GM19099 (cell line): ENCODE data around the gene GLI3.

ENCODE experiments used
- POLR2A ChIP-seq: IDR thresholded peaks from 3 replicates; pipeline ENCODE4 v1.6.1; 2011; ENCODE audit warnings: low read depth; ENCODE audit not compliant: insufficient read length; ENCODE audit errors: extremely low read depth

The GLI3 gene

DNA sequence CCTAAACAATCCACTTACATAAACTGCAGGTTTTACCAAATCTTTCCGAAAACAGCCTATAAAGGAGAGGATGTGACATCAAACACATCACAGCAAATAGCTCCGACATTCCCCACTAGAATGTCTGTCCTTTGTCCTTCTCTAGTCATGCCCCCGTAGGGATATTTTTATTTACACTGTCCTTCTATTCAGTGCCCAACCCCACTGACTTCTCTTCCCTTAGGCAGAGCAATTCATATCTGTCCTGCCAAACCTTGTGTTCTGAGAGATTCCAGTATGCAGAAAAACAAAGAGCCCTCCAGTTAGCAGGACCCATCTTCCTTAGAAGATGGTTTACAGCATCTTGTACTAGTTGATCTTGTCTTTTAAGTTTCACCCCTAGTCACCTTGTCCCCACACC lies 5.4 kb upstream of the GLI3 start:
- TF ChIP-seq POLR2A: no peak

DNA sequence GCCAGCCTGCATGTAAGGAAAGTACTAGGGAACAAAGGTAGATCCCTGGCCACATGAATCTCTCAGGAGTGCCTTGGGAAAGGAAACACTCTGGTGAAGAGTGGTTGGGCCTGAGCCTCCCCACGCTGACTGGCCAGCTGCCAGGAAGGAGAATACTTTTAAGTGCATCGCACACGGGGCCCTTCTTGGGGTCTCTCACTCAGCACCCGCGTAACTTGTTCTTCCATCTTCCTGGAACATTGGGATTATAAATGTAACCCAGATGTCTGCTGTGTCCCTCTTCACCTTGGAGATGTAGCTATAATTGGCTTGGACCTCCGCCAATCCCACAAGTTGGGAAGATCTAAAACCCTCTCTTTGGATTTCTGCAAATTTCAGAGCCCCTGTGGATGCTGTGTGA lies 4.4 kb upstream of the GLI3 start:
- TF ChIP-seq POLR2A: no peak

DNA sequence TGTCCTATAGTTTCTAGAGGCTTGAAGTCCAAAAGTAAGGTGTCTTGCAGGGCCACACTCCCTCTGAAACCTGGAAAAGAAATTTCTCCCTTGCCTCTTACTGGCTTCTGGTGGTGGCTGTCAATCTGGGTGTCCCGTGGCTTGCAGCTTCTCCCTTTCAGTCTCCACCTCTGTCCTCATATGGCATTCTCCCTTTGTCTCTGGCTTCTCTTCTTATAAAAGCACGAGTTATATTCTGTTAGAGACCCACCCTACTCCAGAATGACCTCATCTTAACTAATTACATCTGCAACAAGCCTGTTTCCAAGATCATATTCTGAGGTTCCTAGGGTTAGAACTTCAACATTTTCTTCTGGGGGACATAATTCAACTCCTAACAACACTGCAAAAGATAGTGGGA lies 3.4 kb upstream of the GLI3 start:
- no peak for TF ChIP-seq POLR2A

DNA sequence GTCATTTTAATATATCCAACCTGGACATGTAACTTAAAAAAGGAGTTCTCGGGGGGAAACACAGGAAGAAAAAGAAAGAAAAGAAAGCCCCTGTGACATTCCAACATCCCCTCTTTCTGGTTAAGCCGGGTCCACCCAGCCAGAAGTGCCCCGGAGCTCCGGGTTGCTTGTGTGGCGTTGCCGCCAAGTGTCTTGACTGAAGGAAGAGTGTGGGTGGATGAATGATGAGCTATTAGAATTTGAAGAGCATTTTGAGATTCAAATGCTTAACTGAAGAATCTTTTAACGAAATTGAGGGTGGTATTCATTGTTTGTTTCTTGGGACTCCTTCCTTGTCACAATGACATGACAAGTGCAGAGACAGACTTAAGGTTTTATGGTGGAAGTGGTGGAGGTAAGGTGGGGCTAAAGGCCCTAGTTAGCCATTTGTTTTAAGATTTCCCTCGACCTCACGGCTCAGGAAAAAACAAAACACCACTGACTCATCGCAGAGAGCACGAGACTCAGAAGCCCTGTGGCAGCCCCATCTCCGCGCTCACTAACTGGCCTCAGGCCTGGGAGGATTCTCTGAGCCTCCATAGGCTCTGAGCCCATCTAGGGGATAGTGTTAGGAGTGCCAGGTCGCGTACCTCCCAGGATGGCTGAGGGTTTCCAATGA lies 1.8 kb upstream of the GLI3 start:
- no peak for TF ChIP-seq POLR2A

DNA sequence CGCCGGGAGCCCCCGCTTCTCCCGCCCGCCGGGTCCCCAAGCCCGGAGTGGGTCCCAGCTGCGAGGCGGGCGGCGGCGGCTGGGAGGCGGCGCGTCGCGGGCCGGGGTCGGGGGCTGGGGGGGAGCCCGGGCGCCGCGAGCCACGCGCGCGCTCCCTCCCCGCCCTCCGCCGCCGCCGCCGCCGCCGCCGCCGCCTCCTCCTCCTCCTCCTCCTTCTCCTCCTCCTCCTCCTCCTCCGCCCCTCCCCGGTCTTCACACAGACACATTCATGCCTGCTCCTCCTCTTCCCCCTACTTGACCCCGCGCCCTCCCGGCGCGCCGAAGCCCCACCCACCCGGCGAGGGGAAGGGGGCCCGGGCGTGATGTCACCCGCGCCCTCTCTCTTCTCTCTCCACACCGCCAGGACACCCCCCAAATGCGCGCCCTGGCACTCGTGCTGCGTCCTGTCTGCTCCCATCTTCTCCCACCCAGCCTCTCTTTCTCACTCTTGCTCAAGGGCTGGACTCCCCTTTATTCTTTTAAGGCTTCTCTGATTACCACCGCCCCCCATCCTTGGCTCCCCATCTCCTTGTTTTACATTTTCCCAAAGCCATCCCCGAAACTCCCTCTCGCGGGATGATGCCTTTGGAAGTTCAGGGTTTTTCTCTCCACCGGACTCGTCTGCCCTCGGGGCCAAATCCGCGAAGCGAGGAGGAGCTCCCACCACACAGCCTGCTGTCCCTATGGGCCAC lies 967 bp upstream of the GLI3 start:
- TF ChIP-seq POLR2A: no peak

DNA sequence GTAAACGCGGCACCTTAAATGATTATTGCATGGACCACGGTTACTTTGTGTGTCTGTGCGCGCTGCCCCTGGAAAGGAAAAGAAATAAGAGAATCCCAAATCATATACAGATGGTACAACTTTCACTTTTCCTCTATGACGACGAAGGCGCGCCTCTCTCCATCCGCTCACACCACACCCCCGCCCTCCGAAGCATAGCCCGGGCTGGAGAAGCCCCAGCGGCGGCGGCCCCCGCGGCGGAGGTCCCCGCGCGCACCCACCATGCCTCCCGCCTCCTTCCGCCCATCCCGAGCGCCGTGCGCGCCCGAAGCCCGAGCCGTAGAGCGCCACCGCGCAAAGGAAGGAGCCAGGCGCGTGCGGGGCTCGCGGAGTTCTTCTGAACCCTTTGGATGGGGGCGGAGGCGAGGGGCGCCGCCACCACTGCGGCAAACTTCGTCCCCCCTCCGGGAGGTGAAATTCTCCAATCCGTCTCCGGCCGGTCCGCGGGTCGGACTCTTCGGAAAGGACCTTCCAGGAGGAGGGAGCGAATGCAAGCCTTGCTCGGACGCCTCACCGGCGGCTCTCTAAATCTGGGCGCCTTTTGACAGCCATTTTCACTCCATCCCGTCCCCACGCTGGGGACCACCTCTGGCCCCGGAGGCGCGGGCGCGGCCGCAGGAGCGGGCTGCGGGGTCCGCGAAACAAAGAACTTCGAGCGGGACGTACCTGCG lies 588 bp downstream of the GLI3 start:
- TF ChIP-seq POLR2A: no peak

DNA sequence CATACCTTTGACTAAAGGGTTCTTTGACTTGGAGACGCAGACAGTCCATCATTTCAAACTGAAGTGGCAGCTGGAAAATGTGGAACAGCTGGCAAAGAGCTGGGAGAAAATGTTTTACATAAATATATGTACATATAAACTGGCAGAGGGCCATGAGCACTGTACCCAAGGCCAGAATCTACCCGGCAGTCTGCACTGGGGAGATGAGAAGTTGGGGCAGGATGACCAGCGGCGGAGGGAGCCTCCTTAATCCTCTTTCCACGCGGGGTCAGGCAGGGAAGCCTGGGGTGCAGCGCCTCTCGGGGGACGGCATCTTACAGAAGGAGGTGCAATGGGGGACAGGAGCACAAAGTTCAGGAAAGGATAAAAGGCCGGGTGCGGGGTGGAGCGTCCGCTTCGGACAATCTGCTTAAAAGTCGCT lies 1.3 kb downstream of the GLI3 start:
- TF ChIP-seq POLR2A: no peak

DNA sequence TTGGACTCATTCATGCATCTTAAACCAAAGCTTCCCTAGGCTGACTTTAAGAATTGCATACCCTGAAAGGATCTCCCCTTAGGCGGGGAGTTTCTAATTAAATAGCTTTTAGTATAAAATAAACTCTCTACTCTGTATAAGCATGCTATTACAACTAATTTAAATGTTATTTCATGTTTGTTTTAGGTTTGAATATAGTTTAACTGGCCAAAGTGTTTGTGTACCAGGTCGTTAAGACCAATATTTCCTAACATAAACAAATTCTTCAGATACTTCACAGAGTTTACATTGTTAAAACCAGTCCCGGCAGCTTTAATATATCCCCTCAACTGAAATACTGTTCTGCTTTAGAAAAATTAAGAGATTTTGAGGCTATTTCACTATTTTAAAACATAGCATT lies 2.3 kb downstream of the GLI3 start:
- TF ChIP-seq POLR2A: no peak

DNA sequence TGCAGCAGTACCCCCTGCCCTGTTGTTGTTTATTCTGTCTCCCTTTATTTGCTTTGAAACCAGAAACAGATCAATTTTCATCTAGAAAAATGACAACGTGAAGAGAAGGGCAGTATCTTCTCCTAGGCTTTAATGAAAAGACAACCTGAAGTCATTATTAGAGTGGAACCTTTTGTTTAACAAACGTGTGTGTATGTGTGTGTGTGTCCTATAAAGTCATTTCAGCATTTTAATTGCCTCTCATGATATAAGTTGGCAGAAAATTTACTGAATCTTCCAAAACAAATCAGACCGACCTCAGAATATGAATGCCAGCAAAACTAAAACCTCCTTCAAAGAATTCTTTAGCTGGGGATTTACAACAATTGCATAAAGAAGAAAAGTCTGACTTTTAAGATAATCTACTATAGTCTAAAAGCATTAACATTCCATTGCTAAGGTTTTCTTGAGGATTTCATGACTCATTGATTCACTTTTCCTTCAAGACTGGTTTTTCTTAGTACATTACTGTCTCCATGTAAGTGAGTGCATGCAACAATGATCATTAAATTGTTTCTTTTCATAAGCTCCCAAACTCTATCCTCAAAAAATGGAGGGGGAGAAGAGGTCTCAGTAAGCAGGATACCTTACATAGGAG lies 3.2 kb downstream of the GLI3 start:
- no peak for TF ChIP-seq POLR2A

DNA sequence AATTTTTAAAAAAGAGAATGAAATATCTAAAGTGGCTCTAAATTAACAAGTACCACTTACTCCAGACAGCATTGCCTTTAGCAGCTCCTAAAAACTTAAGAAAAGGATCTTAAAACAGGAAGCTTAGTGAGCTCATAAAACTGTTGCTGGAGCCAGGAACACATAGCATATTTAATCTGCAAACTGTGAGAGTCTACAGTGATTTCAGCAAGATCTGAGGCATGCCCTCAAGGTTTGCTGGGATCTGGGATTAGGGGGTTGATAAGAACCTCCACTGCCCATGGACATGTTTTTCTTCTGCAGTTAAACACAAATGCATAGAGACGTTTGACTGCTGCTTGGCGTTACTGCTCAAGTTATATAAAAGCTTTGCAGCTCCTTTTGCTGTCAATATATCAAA lies 3.8 kb downstream of the GLI3 start:
- no peak for TF ChIP-seq POLR2A

DNA sequence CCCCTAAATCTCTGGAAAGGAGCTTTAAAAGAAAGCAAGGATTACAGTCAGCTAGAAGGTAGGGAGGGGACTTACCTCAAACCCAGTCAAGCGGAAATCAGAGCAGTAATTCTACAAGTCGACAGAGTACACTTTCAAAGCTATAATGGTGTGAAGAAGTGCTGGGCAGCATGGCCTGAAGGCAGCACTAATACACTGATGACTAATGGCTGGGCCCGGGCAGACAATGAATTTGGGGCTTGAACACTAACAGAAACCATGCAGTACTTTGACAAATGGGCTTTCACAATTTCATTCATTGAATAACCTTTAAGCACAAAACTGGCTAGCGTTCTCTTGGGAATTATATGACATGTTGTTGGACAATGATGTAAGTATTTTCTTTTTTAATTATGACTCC lies 4.7 kb downstream of the GLI3 start:
- TF ChIP-seq POLR2A: no peak

DNA sequence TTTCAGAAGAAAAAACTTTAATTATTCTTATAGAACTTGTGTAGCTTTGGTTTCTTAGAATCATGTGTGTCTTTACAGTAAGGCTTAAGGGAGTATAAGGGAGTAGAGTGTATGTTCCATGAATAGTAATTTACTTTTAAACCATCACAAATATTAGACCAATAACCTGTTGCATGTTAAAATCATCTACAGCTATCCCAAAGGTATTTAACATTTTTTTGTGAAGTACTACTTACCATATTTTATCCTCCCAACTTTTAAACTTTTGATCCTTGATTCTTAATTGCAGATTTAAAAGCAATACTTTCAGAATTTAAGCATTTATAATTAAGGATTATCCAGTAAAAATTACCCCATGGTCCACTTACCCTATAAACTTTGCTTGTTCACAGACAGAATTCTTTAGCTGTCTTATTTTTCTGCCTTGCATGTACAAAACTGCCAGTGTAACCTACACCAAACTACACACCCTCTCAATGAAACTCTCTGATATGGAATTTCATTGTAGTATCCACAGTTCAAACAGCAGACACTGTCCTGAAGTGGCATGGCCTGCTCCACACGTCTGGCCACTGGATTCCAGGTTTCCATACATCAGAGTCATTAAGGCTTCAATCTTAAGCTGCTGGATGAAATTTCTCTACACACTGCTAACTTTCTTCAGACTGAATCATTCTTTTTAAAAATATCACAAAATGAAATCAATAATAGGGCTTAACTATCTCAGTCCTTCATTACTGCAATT lies 5.8 kb downstream of the GLI3 start:
- TF ChIP-seq POLR2A: no peak

DNA sequence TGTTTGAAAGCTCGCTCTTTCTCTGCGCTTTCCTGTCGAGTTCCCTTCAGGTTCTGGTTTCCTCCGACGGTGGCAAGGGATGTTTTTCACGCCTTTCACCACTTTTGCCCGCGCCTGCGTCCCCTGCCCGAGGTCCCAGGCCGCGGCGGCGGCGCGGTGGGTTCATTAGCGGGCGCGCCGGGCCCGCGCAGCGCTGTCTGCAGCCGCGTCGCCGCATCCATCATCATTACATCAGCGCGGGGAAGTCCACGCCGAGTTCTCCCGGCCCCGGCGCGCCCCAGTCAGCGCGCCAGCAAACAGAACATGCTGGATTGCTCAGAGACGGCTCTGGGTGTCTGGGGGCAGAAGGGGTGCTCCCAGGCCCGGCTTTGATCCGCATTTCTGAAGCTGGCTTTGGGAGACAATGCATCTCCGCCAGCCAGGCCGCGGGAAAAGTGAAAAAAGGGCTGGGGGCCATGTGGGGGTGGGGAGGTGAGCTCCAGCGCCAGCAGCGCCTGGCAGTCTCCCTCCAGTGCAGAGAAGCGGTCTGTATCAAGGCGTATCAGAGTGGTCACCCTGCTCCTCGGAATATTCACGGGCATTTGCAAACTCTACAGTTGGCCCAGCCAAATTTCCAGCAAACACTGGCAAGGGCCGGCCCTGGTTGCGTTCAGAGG lies 8.9 kb downstream of the GLI3 start:
- no peak for TF ChIP-seq POLR2A

DNA sequence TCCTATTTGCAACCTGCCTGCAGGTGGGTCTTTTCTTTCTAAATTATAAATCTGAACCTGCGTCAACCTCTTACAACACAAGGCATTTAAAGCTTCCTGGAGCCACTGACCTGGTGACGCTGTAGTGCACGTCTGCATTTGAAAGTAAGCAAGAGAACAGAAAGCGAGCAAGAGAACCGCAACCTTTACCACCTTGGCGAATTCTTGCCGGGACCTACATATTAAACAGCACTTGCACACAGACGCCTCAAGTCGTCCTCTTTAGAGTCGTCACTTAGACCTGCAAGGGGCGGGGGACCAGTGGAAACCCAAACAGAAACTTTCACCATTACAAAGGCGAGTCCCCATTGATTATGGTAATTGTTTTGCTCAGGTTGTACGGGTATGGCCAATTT lies 9.5 kb downstream of the GLI3 start:
- TF ChIP-seq POLR2A: no peak
